OCI-LY1 (cell line): ENCODE results near the gene TNRC6A.
A peak's percentile ranks its signal among the peaks of the same experiment; 100 is the strongest.

ENCODE experiments used
- H2AFZ ChIP-seq: fragments of 200-600 bp; sonication (generic), shearing (Covaris generic); 2 replicates; pipeline ENCODE4 v1.6.0; 2014; ENCODE audit warnings: antibody characterized with exemption, mild to moderate bottlenecking, low read length
- H3F3A ChIP-seq: fragments of 200-600 bp; sonication (generic), shearing (Covaris generic); 2 replicates; pipeline ENCODE4 v1.6.0; 2014; ENCODE audit warnings: mild to moderate bottlenecking, antibody characterized with exemption, low read length, moderate library complexity; ENCODE audit not compliant: insufficient read depth
- H3K27ac ChIP-seq: fragments of 200-600 bp; sonication (generic); 2 replicates; pipeline ENCODE4 v1.5.1; 2014; ENCODE audit warnings: low read length, mixed run types, mild to moderate bottlenecking, low read depth; ENCODE audit not compliant: poor library complexity, severe bottlenecking
- H3K27me3 ChIP-seq: fragments of 200-600 bp; sonication (generic); 2 replicates; pipeline ENCODE4 v1.6.0; 2014; ENCODE audit warnings: antibody characterized with exemption, mild to moderate bottlenecking, low read length, moderate library complexity; ENCODE audit not compliant: insufficient read depth
- H3K36me3 ChIP-seq: fragments of 200-600 bp; sonication (generic); 2 replicates; pipeline ENCODE4 v1.6.1; 2014; ENCODE audit warnings: mild to moderate bottlenecking, antibody characterized with exemption, low read length, moderate library complexity, mixed read lengths; ENCODE audit not compliant: insufficient read depth
- H3K4me1 ChIP-seq: fragments of 200-600 bp; sonication (generic); 2 replicates; pipeline ENCODE4 v1.5.1; 2014; ENCODE audit warnings: mild to moderate bottlenecking, low read length, moderate library complexity; ENCODE audit not compliant: insufficient read depth, severe bottlenecking
- H3K4me2 ChIP-seq: fragments of 200-600 bp; sonication (generic), shearing (Covaris generic); 2 replicates; pipeline ENCODE4 v1.6.1; 2014; ENCODE audit warnings: low read length
- H3K4me3 ChIP-seq: fragments of 200-600 bp; sonication (generic); 2 replicates; pipeline ENCODE4 v1.5.1; 2014; ENCODE audit warnings: low read length, low read depth, mild to moderate bottlenecking, mixed read lengths; ENCODE audit not compliant: poor library complexity, severe bottlenecking
- H3K79me2 ChIP-seq: fragments of 200-600 bp; shearing (Covaris generic); 2 replicates; pipeline ENCODE4 v1.6.1; 2016; ENCODE audit warnings: mixed run types, low read length, mixed read lengths; ENCODE audit not compliant: insufficient read depth
- H3K9ac ChIP-seq: fragments of 200-600 bp; sonication (generic), shearing (Covaris generic); 2 replicates; pipeline ENCODE4 v1.6.1; 2014; ENCODE audit warnings: mild to moderate bottlenecking, low read length, mixed read lengths
- H3K9me2 ChIP-seq: fragments of 200-600 bp; sonication (generic), shearing (Covaris generic); 2 replicates; pipeline ENCODE4 v1.6.1; 2014; ENCODE audit warnings: low read depth, mild to moderate bottlenecking, low read length, mixed read lengths
- H3K9me3 ChIP-seq: fragments of 200-600 bp; shearing (Covaris generic); 2 replicates; pipeline ENCODE4 v1.6.1; 2014; ENCODE audit warnings: low read length, mixed read lengths
- H4K20me1 ChIP-seq: fragments of 200-600 bp; sonication (generic), shearing (Covaris generic); 2 replicates; pipeline ENCODE4 v1.6.0; 2016; ENCODE audit warnings: mild to moderate bottlenecking, low read length; ENCODE audit not compliant: insufficient read depth
- EZH2 ChIP-seq: fragments of 200-600 bp; sonication (generic), shearing (Covaris generic); IDR thresholded peaks from 2 replicates; pipeline ENCODE4 v1.8.0; 2017; ENCODE audit warnings: borderline replicate concordance, mixed run types, mild to moderate bottlenecking, antibody characterized with exemption, low read length, moderate library complexity, mixed read lengths
- TF ChIP-seq, protein P1 (sequence below): fragments of 200-600 bp; sonication (generic), shearing (Covaris generic); IDR thresholded peaks from 2 replicates; pipeline ENCODE4 v1.5.1; 2017; ENCODE audit warnings: mild to moderate bottlenecking, antibody characterized with exemption, low read length, moderate library complexity, mixed read lengths

The TNRC6A gene

GRCh38 chr16:24834459-24835335 is 105.2 kb downstream of the TNRC6A start:
- H4K20me1 ChIP-seq, result no peaks in the 10 kb centered on the region
- no peaks in the 10 kb centered on the region for H3F3A ChIP-seq
- no peak overlapping the region for H3K27ac ChIP-seq
- no peak overlapping the region for H2AFZ ChIP-seq
- H3K9me2 ChIP-seq, result no peaks in the 10 kb centered on the region
- H3K4me1 ChIP-seq, result no peaks in the 10 kb centered on the region
- TF ChIP-seq, protein P1, sequence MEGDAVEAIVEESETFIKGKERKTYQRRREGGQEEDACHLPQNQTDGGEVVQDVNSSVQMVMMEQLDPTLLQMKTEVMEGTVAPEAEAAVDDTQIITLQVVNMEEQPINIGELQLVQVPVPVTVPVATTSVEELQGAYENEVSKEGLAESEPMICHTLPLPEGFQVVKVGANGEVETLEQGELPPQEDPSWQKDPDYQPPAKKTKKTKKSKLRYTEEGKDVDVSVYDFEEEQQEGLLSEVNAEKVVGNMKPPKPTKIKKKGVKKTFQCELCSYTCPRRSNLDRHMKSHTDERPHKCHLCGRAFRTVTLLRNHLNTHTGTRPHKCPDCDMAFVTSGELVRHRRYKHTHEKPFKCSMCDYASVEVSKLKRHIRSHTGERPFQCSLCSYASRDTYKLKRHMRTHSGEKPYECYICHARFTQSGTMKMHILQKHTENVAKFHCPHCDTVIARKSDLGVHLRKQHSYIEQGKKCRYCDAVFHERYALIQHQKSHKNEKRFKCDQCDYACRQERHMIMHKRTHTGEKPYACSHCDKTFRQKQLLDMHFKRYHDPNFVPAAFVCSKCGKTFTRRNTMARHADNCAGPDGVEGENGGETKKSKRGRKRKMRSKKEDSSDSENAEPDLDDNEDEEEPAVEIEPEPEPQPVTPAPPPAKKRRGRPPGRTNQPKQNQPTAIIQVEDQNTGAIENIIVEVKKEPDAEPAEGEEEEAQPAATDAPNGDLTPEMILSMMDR, result peak; percentile 30; the same call in 1 of the 2 replicates
- TF ChIP-seq EZH2, result no peak
- H3K4me2 ChIP-seq, result no peak overlapping the region
- H3K36me3 ChIP-seq, result no peaks in the 10 kb centered on the region
- no peak overlapping the region for H3K9ac ChIP-seq
- no peaks in the 10 kb centered on the region for H3K9me3 ChIP-seq
- no peaks in the 10 kb centered on the region for H3K79me2 ChIP-seq
- no peak overlapping the region for H3K4me3 ChIP-seq
- H3K27me3 ChIP-seq, result no peaks in the 10 kb centered on the region

GRCh38 chr16:24836836-24837235 is 107.4 kb downstream of the TNRC6A start:
- Histone ChIP-seq H4K20me1 (no peaks in the 10 kb centered on the region), H3K27me3 (no peaks in the 10 kb centered on the region), H3K4me2 (no peak overlapping the region), H2AFZ (no peak overlapping the region), H3K36me3 (no peaks in the 10 kb centered on the region), H3K4me3 (no peak overlapping the region), H3K9me2 (no peaks in the 10 kb centered on the region), H3K27ac (no peak overlapping the region), H3K79me2 (no peaks in the 10 kb centered on the region), H3F3A (no peaks in the 10 kb centered on the region), H3K9me3 (no peaks in the 10 kb centered on the region), H3K9ac (no peak overlapping the region), H3K4me1 (no peaks in the 10 kb centered on the region)
- no peak for TF ChIP-seq EZH2
- TF ChIP-seq, protein P1, result no peak

DNA sequence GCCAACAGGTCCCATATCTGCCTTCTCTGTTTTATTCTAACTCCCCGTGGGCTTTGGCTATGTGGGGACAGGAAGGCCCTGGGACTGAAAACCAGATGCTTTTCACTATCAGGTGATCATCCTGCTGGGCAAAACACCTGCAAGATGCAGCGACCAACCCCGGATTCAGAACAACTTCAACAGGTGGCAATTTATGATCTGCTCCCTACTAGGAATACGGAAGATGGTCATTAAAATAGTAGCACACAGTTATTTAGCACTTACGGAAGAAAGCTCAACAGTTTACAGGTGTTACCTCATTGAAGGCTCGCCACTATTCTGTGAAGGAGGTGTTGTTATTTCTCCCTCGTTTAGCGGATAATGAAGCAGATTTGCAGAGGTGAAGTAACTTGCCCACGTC is 108.5 kb downstream of the TNRC6A start:
- Histone ChIP-seq H4K20me1 (no peaks in the 10 kb centered on the region), H3K4me2 (no peak overlapping the region), H2AFZ (no peak overlapping the region), H3K79me2 (no peaks in the 10 kb centered on the region), H3K4me1 (no peaks in the 10 kb centered on the region), H3F3A (no peaks in the 10 kb centered on the region), H3K27ac (no peak overlapping the region), H3K9ac (no peak overlapping the region), H3K27me3 (no peaks in the 10 kb centered on the region), H3K9me2 (no peaks in the 10 kb centered on the region), H3K4me3 (no peak overlapping the region), H3K9me3 (no peaks in the 10 kb centered on the region), H3K36me3 (no peaks in the 10 kb centered on the region)
- no peak for TF ChIP-seq EZH2
- TF ChIP-seq, protein P1, result no peak
